HG03103 (cell line): ENCODE results near the gene BICC1.
"Not testable (repeated sequence)": the region's sequence is repeated elsewhere in the genome, so short reads cannot be mapped to it uniquely, and the experiment has no call there.

Experiments used
- ATAC-seq: cut with Tn5 transposase; IDR thresholded peaks from one replicate; pipeline ENCODE4 v1.9.1; 2021; ENCODE audit warnings: low read depth; ENCODE audit not compliant: unreplicated experiment

Gene BICC1

GRCh38 chr10:58839771-58840170 is 327.1 kb downstream of the BICC1 start:
- no peak for ATAC-seq

GRCh38 chr10:58840840-58841435 is 328.3 kb downstream of the BICC1 start:
- ATAC-seq: no peak

- ATAC-seq: no peak
Observed at GRCh38 chr10:58842860-58843376, 330.2 kb downstream of the BICC1 start.

GRCh38 chr10:58843760-58844159 is 331.1 kb downstream of the BICC1 start:
- ATAC-seq: no peak

GRCh38 chr10:58844680-58845079 is 332.0 kb downstream of the BICC1 start:
- no peak for ATAC-seq

- no peak for ATAC-seq
Observed at GRCh38 chr10:58846856-58847255, 334.2 kb downstream of the BICC1 start.

GRCh38 chr10:58851606-58852005 is 338.9 kb downstream of the BICC1 start:
- no peak for ATAC-seq

- ATAC-seq: no peak
Observed at GRCh38 chr10:58853668-58854067, 341.0 kb downstream of the BICC1 start.

- no peak for ATAC-seq
Observed at GRCh38 chr10:58854811-58855210, 342.1 kb downstream of the BICC1 start.

GRCh38 chr10:58856508-58857240 is 344.0 kb downstream of the BICC1 start:
- no peak for ATAC-seq

- no peak for ATAC-seq
Observed at GRCh38 chr10:58857251-58857805, 344.7 kb downstream of the BICC1 start.

GRCh38 chr10:58858123-58858522 is 345.5 kb downstream of the BICC1 start:
- not testable (repeated sequence) for ATAC-seq

GRCh38 chr10:58859526-58859925 is 346.9 kb downstream of the BICC1 start:
- ATAC-seq: no peak

- no peak for ATAC-seq
Observed at GRCh38 chr10:58867683-58868082, 355.0 kb downstream of the BICC1 start.

- no peak for ATAC-seq
Observed at GRCh38 chr10:58868736-58869435, 356.2 kb downstream of the BICC1 start.

- no peak for ATAC-seq
Observed at GRCh38 chr10:58870070-58870469, 357.4 kb downstream of the BICC1 start.

GRCh38 chr10:58873161-58873560 is 360.5 kb downstream of the BICC1 start:
- ATAC-seq: no peak
